GM18508 (cell line): ENCODE results near the gene CHD3.

Experiments used
- ATAC-seq: cut with Tn5 transposase; IDR thresholded peaks from one replicate; pipeline ENCODE4 v1.9.1; 2021; ENCODE audit warnings: moderate number of reproducible peaks; ENCODE audit not compliant: insufficient read depth, unreplicated experiment

The CHD3 gene

GRCh38 chr17:7864995-7865650 is 23.5 kb upstream of the CHD3 start:
- ATAC-seq, result no peak

- ATAC-seq, result no peak
Observed at GRCh38 chr17:7867881-7868329, 20.7 kb upstream of the CHD3 start.

GRCh38 chr17:7873051-7873450 is 15.5 kb upstream of the CHD3 start:
- no peak for ATAC-seq

GRCh38 chr17:7875804-7876370 is 12.7 kb upstream of the CHD3 start:
- ATAC-seq, result no peak

- ATAC-seq, result no peak
Observed at GRCh38 chr17:7878234-7878633, 10.4 kb upstream of the CHD3 start.

- ATAC-seq, result no peak
Observed at GRCh38 chr17:7880076-7880868, 8.3 kb upstream of the CHD3 start.

GRCh38 chr17:7881276-7882054 is 7.1 kb upstream of the CHD3 start:
- ATAC-seq, result no peak

- ATAC-seq, result no peak
Observed at GRCh38 chr17:7882068-7882467, 6.5 kb upstream of the CHD3 start.

- ATAC-seq, result no peak
Observed at GRCh38 chr17:7882629-7883028, 6.0 kb upstream of the CHD3 start.

- no peak for ATAC-seq
Observed at GRCh38 chr17:7883781-7884386, 4.7 kb upstream of the CHD3 start.

- no peak for ATAC-seq
Observed at GRCh38 chr17:7884581-7885366, 3.8 kb upstream of the CHD3 start.

GRCh38 chr17:7885367-7886226 is 3.0 kb upstream of the CHD3 start:
- no peak for ATAC-seq

GRCh38 chr17:7886227-7887037 is 2.2 kb upstream of the CHD3 start:
- ATAC-seq, result no peak

- no peak for ATAC-seq
Observed at GRCh38 chr17:7887038-7887481, 1.5 kb upstream of the CHD3 start.

GRCh38 chr17:7887482-7888183 is 956 bp upstream of the CHD3 start:
- no peak for ATAC-seq

- ATAC-seq, result no peak
Observed at GRCh38 chr17:7889166-7889955, 772 bp downstream of the CHD3 start.
